GM19395 (cell line): Measurements from ENCODE around the gene CHCHD6.

Source experiments
- ATAC-seq: cut with Tn5 transposase; IDR thresholded peaks from one replicate; pipeline ENCODE4 v1.9.1; 2021; ENCODE audit warnings: mild to moderate bottlenecking, moderate library complexity; ENCODE audit not compliant: unreplicated experiment

The CHCHD6 gene

GRCh38 chr3:126742057-126742456, 38.0 kb downstream of the CHCHD6 start:
- no peak for ATAC-seq

GRCh38 chr3:126743350-126743749, 39.3 kb downstream of the CHCHD6 start:
- no peak for ATAC-seq

GRCh38 chr3:126743781-126744180, 39.7 kb downstream of the CHCHD6 start:
- no peak for ATAC-seq

GRCh38 chr3:126745760-126746394, 41.8 kb downstream of the CHCHD6 start:
- ATAC-seq, result no peak

- no peak for ATAC-seq
Measured at GRCh38 chr3:126746395-126747177, 42.5 kb downstream of the CHCHD6 start.

GRCh38 chr3:126747768-126748167, 43.7 kb downstream of the CHCHD6 start:
- ATAC-seq, result no peak

- ATAC-seq, result no peak
Measured at GRCh38 chr3:126748701-126749546, 44.9 kb downstream of the CHCHD6 start.

GRCh38 chr3:126749547-126749875, 45.5 kb downstream of the CHCHD6 start:
- no peak for ATAC-seq

- no peak for ATAC-seq
Measured at GRCh38 chr3:126749931-126750755, 46.1 kb downstream of the CHCHD6 start.

- ATAC-seq, result no peak
Measured at GRCh38 chr3:126750756-126751121, 46.7 kb downstream of the CHCHD6 start.

GRCh38 chr3:126751611-126752302, 47.7 kb downstream of the CHCHD6 start:
- no peak for ATAC-seq

GRCh38 chr3:126752303-126753190, 48.5 kb downstream of the CHCHD6 start:
- ATAC-seq, result peak; percentile 60

GRCh38 chr3:126753191-126754160, 49.4 kb downstream of the CHCHD6 start:
- ATAC-seq, result no peak

- ATAC-seq, result no peak
Measured at GRCh38 chr3:126755866-126756265, 51.8 kb downstream of the CHCHD6 start.

- no peak for ATAC-seq
Measured at GRCh38 chr3:126758026-126758425, 54.0 kb downstream of the CHCHD6 start.

- no peak for ATAC-seq
Measured at GRCh38 chr3:126758882-126759281, 54.8 kb downstream of the CHCHD6 start.

GRCh38 chr3:126760541-126760940, 56.5 kb downstream of the CHCHD6 start:
- no peak for ATAC-seq

- no peak for ATAC-seq
Measured at GRCh38 chr3:126763035-126763434, 59.0 kb downstream of the CHCHD6 start.
